PC-9 (cell line): ENCODE data around the gene ATP6V1E1.

Experiments
- EZH2 ChIP-seq: fragments of 200-600 bp; sonication (generic); IDR thresholded peaks from 2 replicates; pipeline ENCODE4 v1.8.0; 2017; ENCODE audit warnings: antibody characterized with exemption, low read depth
- TF ChIP-seq, protein P1 (sequence below): fragments of 200-600 bp; sonication (generic); conservative IDR thresholded peaks from 2 replicates; pipeline ENCODE4 v1.6.1; 2017; ENCODE audit warnings: mixed run types, antibody characterized with exemption, mild to moderate bottlenecking, moderate library complexity

DNA sequence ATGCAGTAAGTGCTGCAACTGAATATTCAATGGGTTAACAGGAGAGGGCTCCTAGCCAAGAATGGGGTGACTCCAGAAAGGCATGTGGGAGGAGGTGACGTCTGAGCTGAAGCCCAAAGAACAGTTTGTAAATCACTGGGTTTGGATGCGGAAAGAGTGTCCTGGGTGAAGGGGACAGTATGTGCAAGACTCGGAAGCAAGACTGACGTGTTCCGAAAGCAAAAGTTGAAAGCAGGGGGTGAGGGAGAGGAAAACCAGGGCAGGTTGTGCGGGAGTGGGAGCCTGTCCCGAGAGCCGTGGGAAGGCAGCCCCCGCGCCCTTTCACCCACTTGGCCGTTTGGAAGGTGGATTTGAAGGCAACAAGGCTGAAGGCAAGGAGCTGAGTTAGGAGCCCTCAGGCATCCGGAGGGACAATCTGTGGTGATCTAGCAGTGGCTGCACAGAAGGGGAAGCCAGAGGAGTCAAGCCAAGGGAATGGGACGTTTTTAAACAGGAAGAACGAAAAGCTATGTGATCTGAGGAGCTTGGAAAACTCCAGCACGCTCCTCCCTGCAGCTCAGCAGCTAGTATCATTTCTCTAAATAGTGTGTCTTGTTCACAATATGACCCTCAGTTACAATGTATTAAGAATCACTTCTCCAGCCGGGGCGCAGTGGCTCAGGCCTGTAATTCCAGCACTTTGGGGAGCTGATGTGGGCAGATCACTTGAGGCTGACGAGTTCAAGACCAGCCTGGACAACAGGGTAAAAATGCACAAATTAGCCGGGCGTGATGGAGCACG is 57.5 kb downstream of the ATP6V1E1 start:
- TF ChIP-seq, protein P1, sequence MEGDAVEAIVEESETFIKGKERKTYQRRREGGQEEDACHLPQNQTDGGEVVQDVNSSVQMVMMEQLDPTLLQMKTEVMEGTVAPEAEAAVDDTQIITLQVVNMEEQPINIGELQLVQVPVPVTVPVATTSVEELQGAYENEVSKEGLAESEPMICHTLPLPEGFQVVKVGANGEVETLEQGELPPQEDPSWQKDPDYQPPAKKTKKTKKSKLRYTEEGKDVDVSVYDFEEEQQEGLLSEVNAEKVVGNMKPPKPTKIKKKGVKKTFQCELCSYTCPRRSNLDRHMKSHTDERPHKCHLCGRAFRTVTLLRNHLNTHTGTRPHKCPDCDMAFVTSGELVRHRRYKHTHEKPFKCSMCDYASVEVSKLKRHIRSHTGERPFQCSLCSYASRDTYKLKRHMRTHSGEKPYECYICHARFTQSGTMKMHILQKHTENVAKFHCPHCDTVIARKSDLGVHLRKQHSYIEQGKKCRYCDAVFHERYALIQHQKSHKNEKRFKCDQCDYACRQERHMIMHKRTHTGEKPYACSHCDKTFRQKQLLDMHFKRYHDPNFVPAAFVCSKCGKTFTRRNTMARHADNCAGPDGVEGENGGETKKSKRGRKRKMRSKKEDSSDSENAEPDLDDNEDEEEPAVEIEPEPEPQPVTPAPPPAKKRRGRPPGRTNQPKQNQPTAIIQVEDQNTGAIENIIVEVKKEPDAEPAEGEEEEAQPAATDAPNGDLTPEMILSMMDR: no peak
- TF ChIP-seq EZH2: no peak
